H1 (cell line): ENCODE measurements around the gene DNAH12. TPM values are rescaled to one million over a fixed set of nuclear protein-coding genes. Genes with fewer than 3 reads are reported as not detected.

Experiments used
- CTCF ChIA-PET: fragments of 300-600 bp; sonication (Branson Sonifier 250); formaldehyde crosslinking; loops from one replicate; lab custom pipeline; 2021; ENCODE audit not compliant: partially characterized antibody; lab: Charles Lee
- POLR2A ChIA-PET: fragments of 300-600 bp; sonication (Branson Sonifier 250); formaldehyde crosslinking; loops from one replicate; lab custom pipeline; 2021; ENCODE audit warnings: inconsistent platforms; ENCODE audit not compliant: partially characterized antibody; lab: Charles Lee
- DNase-seq, 2 experiments: peaks; one replicate each; pipeline versions ENCODE4 v3.0.0 to v3.0.0-alpha.2; 2010 to 2022; ENCODE audit warnings: low spot score in 2 of 2, low read depth in 1 of 2, mixed read lengths in 1 of 2
- FAIRE-seq: peaks from 2 replicates; lab custom pipeline; 2011; peaks lifted over from hg19 to GRCh38; lab: Jason Lieb, UNC
- H2AFZ ChIP-seq: 2 replicates; pipeline ENCODE4 v1.8.1; 2012; ENCODE audit warnings: low read length, inconsistent platforms
- H2AK5ac ChIP-seq: 2 replicates; pipeline ENCODE4 v1.6.1; 2013; ENCODE audit warnings: low read depth, low read length
- H2BK120ac ChIP-seq: replicated peaks from 2 replicates; pipeline ENCODE3; 2013; ENCODE audit warnings: low read depth, low read length, inconsistent platforms
- H2BK12ac ChIP-seq: 2 replicates; pipeline ENCODE4 v1.6.1; 2013; ENCODE audit warnings: low read depth, low read length
- H2BK15ac ChIP-seq: 2 replicates; pipeline ENCODE4 v1.6.1; 2013; ENCODE audit warnings: low read length
- H2BK20ac ChIP-seq: 2 replicates; pipeline ENCODE4 v1.6.1; 2013; ENCODE audit warnings: low read length
- H2BK5ac ChIP-seq: 2 replicates; pipeline ENCODE4 v1.6.1; 2013; ENCODE audit warnings: low read depth, low read length
- H3K14ac ChIP-seq: 2 replicates; pipeline ENCODE4 v1.6.1; 2013; ENCODE audit warnings: inconsistent platforms; ENCODE audit not compliant: insufficient read length
- H3K18ac ChIP-seq: 2 replicates; pipeline ENCODE4 v1.6.1; 2013; ENCODE audit warnings: low read length; ENCODE audit errors: extremely low read depth
- H3K23ac ChIP-seq: 2 replicates; pipeline ENCODE4 v1.6.1; 2013; ENCODE audit warnings: inconsistent platforms; ENCODE audit not compliant: insufficient read length
- H3K23me2 ChIP-seq: 2 replicates; pipeline ENCODE4 v1.6.1; 2013; ENCODE audit warnings: low read depth, low read length
- H3K27ac ChIP-seq: 2 replicates; pipeline ENCODE4 v1.6.1; 2011; ENCODE audit warnings: low read depth, low read length, inconsistent platforms
- H3K27me3 ChIP-seq, 4 experiments: replicated peaks in 1 of 4; 1 replicate in 1 of 4; 2 replicates in 3 of 4; pipeline versions ENCODE4 v1.6.1 to v1.8.1; 2011 to 2013; ENCODE audit warnings: low read length in 3 of 4, mild to moderate bottlenecking in 3 of 4, inconsistent platforms in 2 of 4, mixed read lengths in 2 of 4, moderate library complexity in 1 of 4; ENCODE audit not compliant: control insufficient read depth in 3 of 4, insufficient read depth in 3 of 4; ENCODE audit errors: extremely low read depth in 1 of 4
- H3K36me3 ChIP-seq, 4 experiments: 2 replicates each; pipeline versions ENCODE4 v1.6.1 to v1.8.1; 2011 to 2013; ENCODE audit warnings: mild to moderate bottlenecking in 4 of 4, low read length in 3 of 4, moderate library complexity in 2 of 4, control low read depth in 1 of 4, inconsistent platforms in 1 of 4; ENCODE audit not compliant: insufficient read depth in 4 of 4, control insufficient read depth in 2 of 4
- H3K4ac ChIP-seq: replicated peaks from 2 replicates; pipeline ENCODE3; 2013; ENCODE audit warnings: low read length, low read depth, mixed read lengths, inconsistent platforms; ENCODE audit not compliant: insufficient read length
- H3K4me1 ChIP-seq, 4 experiments: replicated peaks in 1 of 4; 1 replicate in 1 of 4; 2 replicates in 3 of 4; pipeline versions ENCODE4 v1.6.1 to v1.8.1; 2011 to 2013; ENCODE audit warnings: low read length in 3 of 4, inconsistent platforms in 2 of 4, mixed read lengths in 1 of 4; ENCODE audit not compliant: insufficient read depth in 4 of 4, control insufficient read depth in 3 of 4
- H3K4me2 ChIP-seq, 2 experiments: 2 replicates each; pipeline versions ENCODE4 v1.6.1 to v1.8.1; 2011 to 2013; ENCODE audit warnings: low read depth in 2 of 2, low read length in 2 of 2, control low read depth in 1 of 2, inconsistent platforms in 1 of 2, mild to moderate bottlenecking in 1 of 2; ENCODE audit not compliant: insufficient read depth in 1 of 2
- H3K4me3 ChIP-seq, 4 experiments: fragments of 200-600, 300-600 bp in 1 of 4; sonication (generic), shearing (Covaris generic), sonication (Bioruptor Twin) in 1 of 4; 2 replicates each; pipeline versions ENCODE4 v1.5.1 to v1.8.1; 2011 to 2016; ENCODE audit warnings: low read length in 4 of 4, low read depth in 3 of 4, control low read depth in 2 of 4, inconsistent platforms in 2 of 4, mild to moderate bottlenecking in 2 of 4, mixed read lengths in 1 of 4, moderate library complexity in 1 of 4; ENCODE audit not compliant: insufficient read depth in 2 of 4; ENCODE audit errors: extremely low read depth in 1 of 4
- H3K56ac ChIP-seq: replicated peaks from 2 replicates; pipeline ENCODE3; 2013; ENCODE audit warnings: low read depth, mild to moderate bottlenecking, mixed read lengths, low read length, inconsistent platforms; ENCODE audit not compliant: insufficient read length
- H3K79me1 ChIP-seq: 2 replicates; pipeline ENCODE4 v1.6.1; 2013; ENCODE audit warnings: low read depth, low read length, control low read depth
- H3K79me2 ChIP-seq, 2 experiments: 2 replicates each; pipeline versions ENCODE4 v1.6.1 to v1.8.1; 2012 to 2013; ENCODE audit warnings: low read length in 2 of 2, mild to moderate bottlenecking in 2 of 2, inconsistent platforms in 1 of 2; ENCODE audit not compliant: insufficient read depth in 2 of 2, control insufficient read depth in 1 of 2
- H3K9ac ChIP-seq, 4 experiments: replicated peaks in 1 of 4; 1 replicate in 1 of 4; 2 replicates in 3 of 4; pipeline versions ENCODE4 v1.6.1 to v1.8.1; 2011 to 2013; ENCODE audit warnings: low read depth in 3 of 4, low read length in 3 of 4, control low read depth in 2 of 4, mild to moderate bottlenecking in 2 of 4, moderate library complexity in 2 of 4, inconsistent platforms in 1 of 4; ENCODE audit errors: extremely low read depth in 1 of 4
- H3K9me3 ChIP-seq, 2 experiments: 2 replicates each; pipeline versions ENCODE4 v1.6.1 to v1.8.1; 2012 to 2013; ENCODE audit warnings: mild to moderate bottlenecking in 2 of 2, moderate library complexity in 2 of 2, control low read depth in 1 of 2, inconsistent platforms in 1 of 2, low read depth in 1 of 2, low read length in 1 of 2, mixed read lengths in 1 of 2; ENCODE audit not compliant: insufficient read depth in 2 of 2
- H4K20me1 ChIP-seq, 2 experiments: replicated peaks in 1 of 2; 2 replicates each; pipeline versions ENCODE3 to v1.8.1; 2011 to 2013; ENCODE audit warnings: inconsistent platforms in 2 of 2, low read length in 2 of 2, mild to moderate bottlenecking in 1 of 2; ENCODE audit not compliant: insufficient read depth in 2 of 2, control insufficient read depth in 1 of 2
- H4K5ac ChIP-seq: 2 replicates; pipeline ENCODE4 v1.6.1; 2013; ENCODE audit warnings: low read length, low read depth, mixed read lengths, inconsistent platforms; ENCODE audit not compliant: insufficient read length
- H4K8ac ChIP-seq: 2 replicates; pipeline ENCODE4 v1.8.0; 2013; ENCODE audit warnings: mild to moderate bottlenecking, moderate library complexity, low read length, inconsistent platforms; ENCODE audit not compliant: insufficient read depth; ENCODE audit errors: extremely low read depth
- H4K91ac ChIP-seq: replicated peaks from 2 replicates; pipeline ENCODE3; 2013; ENCODE audit warnings: low read length, mixed read lengths, inconsistent platforms; ENCODE audit not compliant: insufficient read length
- CREB1 ChIP-seq: IDR thresholded peaks from 2 replicates; pipeline ENCODE4 v1.6.1; 2012; ENCODE audit warnings: inconsistent platforms
- CTCF ChIP-seq, 3 experiments: IDR thresholded peaks; 1 replicate in 2 of 3; 2 replicates in 1 of 3; pipeline versions ENCODE4 v1.5.1 to v1.6.1; 2011; ENCODE audit warnings: low read length in 3 of 3, mild to moderate bottlenecking in 3 of 3, inconsistent platforms in 2 of 3, low read depth in 1 of 3, moderate library complexity in 1 of 3; ENCODE audit not compliant: insufficient read depth in 1 of 3; ENCODE audit errors: control extremely low read depth in 1 of 3
- EZH2 ChIP-seq: fragments of 200-600 bp; sonication (generic); IDR thresholded peaks from 2 replicates; pipeline ENCODE4 v1.7.1; 2012; ENCODE audit warnings: low read depth, mild to moderate bottlenecking, moderate library complexity, low read length, inconsistent platforms; ENCODE audit not compliant: severe bottlenecking
- RAD21 ChIP-seq, 2 experiments: IDR thresholded peaks in 1 of 2; conservative IDR thresholded peaks in 1 of 2; 2 replicates each; pipeline ENCODE4 v1.6.1; 2011; ENCODE audit warnings: low read depth in 2 of 2, low read length in 2 of 2, improper control_type of control experiment in 1 of 2, inconsistent platforms in 1 of 2, mild to moderate bottlenecking in 1 of 2, moderate library complexity in 1 of 2
- WGBS, 2 experiments: shearing (Covaris generic) in 1 of 2; methylation state at CpG; one replicate each; pipeline versions ENCODE4 v1.1.6 to v1.1.7; 2013 to 2015; ENCODE audit warnings: low lambda C conversion rate in 2 of 2, mixed read lengths in 2 of 2, inconsistent platforms in 1 of 2, low coverage in 1 of 2, missing lambda C conversion rate in 1 of 2; ENCODE audit not compliant: insufficient replicate concordance in 2 of 2, insufficient coverage in 1 of 2, insufficient read length in 1 of 2; ENCODE audit errors: extremely low coverage in 1 of 2, missing lambda C conversion rate in 1 of 2; 5-methylcytosine and 5-hydroxymethylcytosine counted together
- polyA plus RNA-seq, 7 experiments: library from polyadenylated mRNA; depleted of rRNA in 3 of 7; stranded (reverse) in 5 of 7; unstranded in 2 of 7; fragments of >200 nt in 5 of 7; fragments of 200-250 nt in 2 of 7; gene quantifications; 1 replicate in 5 of 7; 2 replicates in 1 of 7; 4 replicates in 1 of 7; pipeline versions ENCODE4 v1.2.1 to v1.2.3, GENCODE V29; 2011 to 2013; ENCODE audit warnings: missing spikeins in 2 of 7, mixed read lengths in 2 of 7
- total RNA-seq: library from RNA; stranded (reverse); fragmentation: NEBNext Ultra II Directional; extraction: Animal tissue kit (Norgen Biotek cat#: 25700); gene quantifications from 2 replicates; pipeline ENCODE4 v1.2.1, GENCODE V29; 2021

DNAH12 gene
- total and polyA plus RNA-seq, 2 of the 8 experiments (the other 6 are each of a cell fraction or from before 2014, with no cell fraction given): not detected

- ChIA-PET POLR2A (interaction anchor here (0.9 to 1.7 kb wide), 2 partner anchors 14 to 15 kb away, joined by 3 read pairs; no protein-coding TSS in a partner anchor), CTCF (interaction anchor here (0.6 to 1.0 kb wide), 3 partner anchors 13 to 280 kb away, joined by 3 to 4 read pairs (median 3); no protein-coding TSS in a partner anchor)
- peaks cover 0 to 5% of the 10 kb centered on the region in 2 experiments for H4K20me1 ChIP-seq
- no peak overlapping the region for H3K14ac ChIP-seq
- no peak overlapping the region for H4K5ac ChIP-seq
- no peaks in the 10 kb centered on the region for H3K27me3 ChIP-seq
- no peak overlapping the region for H3K27ac ChIP-seq
- no peak overlapping the region for H3K56ac ChIP-seq
- H2BK20ac ChIP-seq: no peak overlapping the region
- H3K4me2 ChIP-seq: no peak overlapping the region
- no peak overlapping the region for H2BK120ac ChIP-seq
- no peak overlapping the region for H2BK15ac ChIP-seq
- TF ChIP-seq RAD21 (IDR thresholded peaks at IDR 0.05 in 1 of 2, conservative IDR thresholded peaks at IDR 0.05 in 1 of 2; ENCODE audit: low read depth in 2 of 2, low read length in 2 of 2) (peak; percentile 38 to 50), CREB1 (no peak), CTCF (IDR thresholded peaks at IDR 0.05; ENCODE audit: control extremely low read depth in 1 of 3, insufficient read depth in 1 of 3, low read depth in 1 of 3, low read length in 3 of 3) (peak in 1 of 3 experiments; percentile 25; a peak in 1 of 4 replicates), EZH2 (no peak)
- TF ChIP-seq, all 59 proteins: peak for 2
- H3K4ac ChIP-seq: no peak overlapping the region
- no peak overlapping the region for H2BK12ac ChIP-seq
- no peaks in the 10 kb centered on the region for H3K9me3 ChIP-seq
- no peak overlapping the region for H2BK5ac ChIP-seq
- H2AK5ac ChIP-seq: no peak overlapping the region
- no peak overlapping the region for H3K18ac ChIP-seq
- H3K23ac ChIP-seq: no peak overlapping the region
- no peak overlapping the region for H4K91ac ChIP-seq
- DNase-seq (peak in 1 of 2 experiments; percentile 25), FAIRE-seq (no peak)
- H3K79me2 ChIP-seq: peaks cover 0 to 68% of the 10 kb centered on the region in 2 experiments; a peak in 3 of 4 replicates
- H3K4me3 ChIP-seq: no peak overlapping the region
- H3K9ac ChIP-seq: no peak overlapping the region
- H3K4me1 ChIP-seq: no peaks in the 10 kb centered on the region
- whole genome bisulfite sequencing, 2 experiments: 96% methylated on average over 7 of the region's 7 CpGs; no CpG with 5 or more reads in 1 of the 2 experiments
- H3K79me1 ChIP-seq: no peaks in the 10 kb centered on the region; the same call in 1 of the 2 replicates
- H3K36me3 ChIP-seq: peaks cover 0 to 39% (median 8%) of the 10 kb centered on the region in 4 experiments; a peak in 5 of 8 replicates
- H3K23me2 ChIP-seq: no peaks in the 10 kb centered on the region
- no peak overlapping the region for H2AFZ ChIP-seq
- H4K8ac ChIP-seq: no peak overlapping the region
Observed at GRCh38 chr3:57582474-57583168, 38.5 kb upstream of the DNAH12 start.
